ENCODE measurements around the gene CRABP2.
A peak's percentile ranks its signal among the peaks of the same experiment; 100 is the strongest.

The CRABP2 gene

GRCh38 chr1:156742017-156742416 is 36.6 kb upstream of the CRABP2 start:
- no peak for DNase-seq

- DNase-seq, result no peak
These were observed 36.1 kb upstream of the CRABP2 start for GRCh38 chr1:156741481-156741983.

GRCh38 chr1:156740741-156741480 is 35.5 kb upstream of the CRABP2 start, which contains the start of gene MRPL24:
Gene MRPL24, minus strand, starts transcription at chr1:156741088. Its CDS starts 2,384 bp downstream, at chr1:156738704.
- DNase-seq, result peak; percentile 84 to 100 (median 97)

DNA sequence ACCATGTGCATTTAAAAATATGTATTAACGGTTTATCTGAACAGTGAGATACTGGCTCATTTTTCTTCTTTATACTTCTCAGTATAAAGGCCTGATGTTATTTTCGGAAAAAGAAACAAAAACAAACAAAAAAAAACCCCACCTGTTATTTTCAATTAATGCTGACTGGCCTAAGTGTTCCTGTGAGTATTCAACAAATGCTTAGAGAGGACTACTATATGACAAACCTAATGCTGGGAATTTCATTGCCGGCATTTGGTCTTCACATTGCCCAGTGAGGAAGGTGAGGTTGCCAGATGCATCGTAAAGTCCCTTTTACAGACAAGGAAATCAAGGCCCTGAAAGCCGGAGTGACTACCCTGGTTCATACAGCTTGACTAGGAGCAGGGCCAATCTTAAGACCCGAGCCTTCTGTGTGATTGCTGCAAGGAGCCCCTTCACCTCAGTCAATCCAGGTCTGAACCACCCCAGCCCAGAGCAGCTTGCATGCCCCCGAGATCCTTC is 34.9 kb upstream of the CRABP2 start:
- no peak for DNase-seq

- no peak for DNase-seq
These were observed 33.5 kb upstream of the CRABP2 start for GRCh38 chr1:156738916-156739315.

GRCh38 chr1:156738407-156738806 is 33.0 kb upstream of the CRABP2 start:
- no peak for DNase-seq

- DNase-seq, result no peak
These were observed 28.7 kb upstream of the CRABP2 start for GRCh38 chr1:156733989-156734584.

GRCh38 chr1:156728599-156729462 is 23.4 kb upstream of the CRABP2 start, which contains the start of gene ISG20L2:
Gene ISG20L2, minus strand, starts transcription at chr1:156728766. Its CDS starts 1,114 bp downstream, at chr1:156727652.
- peak; percentile 62 to 97 (median 91) for DNase-seq

- peak in 49 of 51 donors; percentile 32 to 95 (median 82) for DNase-seq
These were observed 22.7 kb upstream of the CRABP2 start, which contains the start of gene METTL25B for GRCh38 chr1:156727926-156728598. Gene METTL25B, plus strand, starts transcription at chr1:156728469. Its CDS starts 636 bp downstream, at chr1:156729105.

DNA sequence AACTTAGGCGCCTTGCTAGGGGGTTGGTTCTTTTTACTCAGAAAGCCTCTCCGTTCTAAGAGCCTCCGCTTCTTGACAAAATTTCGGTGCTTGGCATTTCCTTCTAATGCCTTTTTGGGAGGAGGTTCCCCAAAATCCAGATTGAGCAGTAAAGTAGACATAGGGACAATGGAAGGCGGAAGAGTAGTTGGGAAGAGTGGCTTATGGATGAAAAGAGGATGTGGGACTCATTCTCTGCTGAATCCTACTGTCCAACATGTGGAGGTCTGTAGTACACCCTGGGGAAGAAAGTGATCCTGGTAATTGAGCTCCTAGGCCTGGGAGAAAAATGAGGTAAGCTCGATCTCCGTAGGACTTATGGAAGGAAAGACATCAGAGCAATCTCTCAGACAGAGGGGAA is 22.1 kb upstream of the CRABP2 start:
- no peak for DNase-seq

DNA sequence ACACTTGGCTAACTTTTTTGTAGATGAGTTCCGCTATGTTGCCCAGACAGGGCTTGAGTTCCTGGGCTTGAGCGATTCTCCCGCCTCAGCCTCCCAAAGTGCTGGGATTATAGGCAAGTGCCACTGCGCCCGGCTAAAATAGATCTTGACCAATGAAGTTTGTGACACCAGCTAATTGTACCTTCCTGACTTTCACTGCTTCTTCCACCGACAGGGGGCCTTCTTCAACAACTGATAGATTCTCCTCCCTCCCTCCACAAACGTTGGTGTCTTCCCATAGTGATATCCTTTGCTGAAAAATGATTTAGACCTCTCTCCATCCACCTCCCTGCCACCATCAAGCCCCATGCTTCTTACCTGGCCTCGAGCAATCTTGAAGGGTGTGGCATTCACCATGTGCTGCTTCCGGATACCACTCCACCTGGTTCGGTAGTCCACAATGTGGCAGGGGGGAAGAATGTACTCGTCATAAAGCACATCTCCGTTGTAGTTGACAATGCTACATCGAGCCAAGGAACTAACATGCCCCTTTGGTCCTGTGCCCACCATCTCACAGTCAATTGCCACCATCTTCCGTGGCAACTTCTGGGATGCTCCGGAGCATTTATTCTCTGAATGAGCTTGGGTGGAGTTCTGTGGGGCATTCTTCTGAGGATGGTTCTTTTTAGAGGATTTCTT is 21.3 kb upstream of the CRABP2 start:
- peak in 11 of 51 donors; percentile 3 to 33 (median 13) for DNase-seq

DNA sequence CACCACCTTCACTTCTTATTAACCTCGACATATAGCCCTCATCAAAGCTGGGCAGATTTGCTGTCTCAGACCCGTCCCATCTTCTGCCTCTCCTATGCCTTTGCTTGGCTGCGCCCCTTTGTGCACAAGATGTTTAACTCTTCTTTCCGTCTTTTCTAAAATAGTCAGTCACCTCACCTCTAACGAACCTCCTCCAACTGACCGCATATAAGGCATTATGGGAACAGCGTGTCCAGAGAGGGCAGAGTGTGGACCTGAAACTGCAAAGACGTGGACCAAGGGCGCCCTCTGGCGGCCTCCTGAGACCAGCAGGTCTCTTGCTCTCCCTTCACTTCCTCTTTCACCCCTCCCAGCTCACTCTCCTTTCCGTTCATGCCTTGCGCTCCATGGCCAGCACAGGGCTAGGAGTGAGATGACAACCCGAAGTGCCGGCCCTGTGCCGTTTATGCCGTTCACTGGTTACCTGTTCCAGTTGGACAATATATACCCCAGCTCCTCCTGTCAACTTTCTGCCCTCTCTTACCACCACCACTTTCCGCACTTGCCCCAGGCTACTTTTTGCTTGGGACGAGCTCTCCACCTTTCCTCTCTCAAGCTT is 20.4 kb upstream of the CRABP2 start:
- peak in 48 of 51 donors; percentile 21 to 91 (median 74) for DNase-seq

GRCh38 chr1:156721535-156721934 is 16.2 kb upstream of the CRABP2 start:
- DNase-seq, result no peak

- DNase-seq, result no peak
These were observed 15.7 kb upstream of the CRABP2 start for GRCh38 chr1:156721131-156721530.

- DNase-seq, result no peak
These were observed 12.0 kb upstream of the CRABP2 start for GRCh38 chr1:156717351-156717750.

DNA sequence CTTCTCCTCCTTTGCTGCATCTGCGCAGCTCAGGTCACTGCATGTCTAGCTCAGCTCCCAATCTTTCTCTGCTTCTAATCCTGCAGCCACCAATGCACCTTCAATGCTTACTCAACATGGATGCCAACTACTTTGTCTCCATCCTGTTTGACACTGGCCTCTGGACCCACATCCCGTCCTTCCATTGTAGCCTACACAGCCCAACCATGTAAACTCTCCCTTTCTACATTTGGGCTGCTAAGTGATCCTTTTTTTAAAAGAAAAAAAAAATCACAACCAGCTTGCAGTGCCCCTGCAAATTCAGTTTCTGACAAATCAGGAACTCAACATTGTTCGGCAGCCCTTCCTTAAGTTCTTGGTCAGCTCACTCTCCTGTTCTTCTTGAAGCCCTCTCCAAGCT is 9.4 kb upstream of the CRABP2 start:
- DNase-seq, result no peak

- no peak for DNase-seq
These were observed 7.2 kb upstream of the CRABP2 start for GRCh38 chr1:156712626-156713025.

GRCh38 chr1:156711011-156711817 is 5.8 kb upstream of the CRABP2 start:
- no peak for DNase-seq
